ENCODE measurements around the gene IGF2BP2.

DNA sequence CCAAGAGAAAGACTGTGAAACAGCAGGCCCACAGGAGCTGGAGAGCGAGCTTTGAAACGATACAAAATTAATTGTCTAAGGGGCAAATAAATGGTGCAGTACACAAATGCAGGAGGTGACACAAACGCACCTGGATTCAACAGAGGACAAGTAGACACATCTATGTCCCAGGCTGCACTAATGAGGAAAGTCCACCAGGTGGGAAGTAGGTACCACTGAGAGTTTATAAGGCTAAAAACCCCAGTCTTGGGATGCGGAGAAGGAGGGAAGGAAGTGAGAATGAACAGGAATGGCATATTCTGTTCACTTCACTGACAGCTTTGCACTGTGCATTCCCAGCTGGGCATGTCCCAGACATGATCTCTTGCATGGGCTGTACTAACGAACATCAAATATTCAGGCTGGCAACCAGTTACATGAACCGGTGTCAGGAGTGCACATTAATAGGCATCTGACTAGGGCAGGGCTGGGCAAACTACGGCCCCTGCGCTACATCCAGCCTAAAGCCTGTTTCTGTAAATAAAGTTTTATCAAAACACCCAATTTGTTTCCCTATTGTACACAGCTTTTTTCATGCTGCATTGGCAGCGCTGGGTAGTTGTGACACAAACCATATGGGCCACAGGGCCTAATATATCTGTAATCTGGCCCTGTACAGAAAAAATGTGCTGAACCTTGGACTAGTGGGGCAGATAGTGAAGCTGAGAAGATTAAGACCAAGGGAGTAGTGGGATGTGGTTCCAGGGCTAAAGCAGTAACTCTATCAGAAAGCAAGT, 107.0 kb downstream of the IGF2BP2 start:
- TF ChIP-seq, protein P1, sequence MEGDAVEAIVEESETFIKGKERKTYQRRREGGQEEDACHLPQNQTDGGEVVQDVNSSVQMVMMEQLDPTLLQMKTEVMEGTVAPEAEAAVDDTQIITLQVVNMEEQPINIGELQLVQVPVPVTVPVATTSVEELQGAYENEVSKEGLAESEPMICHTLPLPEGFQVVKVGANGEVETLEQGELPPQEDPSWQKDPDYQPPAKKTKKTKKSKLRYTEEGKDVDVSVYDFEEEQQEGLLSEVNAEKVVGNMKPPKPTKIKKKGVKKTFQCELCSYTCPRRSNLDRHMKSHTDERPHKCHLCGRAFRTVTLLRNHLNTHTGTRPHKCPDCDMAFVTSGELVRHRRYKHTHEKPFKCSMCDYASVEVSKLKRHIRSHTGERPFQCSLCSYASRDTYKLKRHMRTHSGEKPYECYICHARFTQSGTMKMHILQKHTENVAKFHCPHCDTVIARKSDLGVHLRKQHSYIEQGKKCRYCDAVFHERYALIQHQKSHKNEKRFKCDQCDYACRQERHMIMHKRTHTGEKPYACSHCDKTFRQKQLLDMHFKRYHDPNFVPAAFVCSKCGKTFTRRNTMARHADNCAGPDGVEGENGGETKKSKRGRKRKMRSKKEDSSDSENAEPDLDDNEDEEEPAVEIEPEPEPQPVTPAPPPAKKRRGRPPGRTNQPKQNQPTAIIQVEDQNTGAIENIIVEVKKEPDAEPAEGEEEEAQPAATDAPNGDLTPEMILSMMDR (IDR thresholded peaks at IDR 0.05): no peak
- TF ChIP-seq POLR2A (IDR thresholded peaks at IDR 0.05) (no peak), EP300 (IDR thresholded peaks at IDR 0.05) (no peak)
